Measurements from ENCODE around the gene PID1. TPM values are rescaled to one million over a fixed set of nuclear protein-coding genes. Genes with fewer than 3 reads are reported as not detected.

PID1 gene
- total RNA-seq, 1 donor from 2014 or later = 0.69 TPM

DNA sequence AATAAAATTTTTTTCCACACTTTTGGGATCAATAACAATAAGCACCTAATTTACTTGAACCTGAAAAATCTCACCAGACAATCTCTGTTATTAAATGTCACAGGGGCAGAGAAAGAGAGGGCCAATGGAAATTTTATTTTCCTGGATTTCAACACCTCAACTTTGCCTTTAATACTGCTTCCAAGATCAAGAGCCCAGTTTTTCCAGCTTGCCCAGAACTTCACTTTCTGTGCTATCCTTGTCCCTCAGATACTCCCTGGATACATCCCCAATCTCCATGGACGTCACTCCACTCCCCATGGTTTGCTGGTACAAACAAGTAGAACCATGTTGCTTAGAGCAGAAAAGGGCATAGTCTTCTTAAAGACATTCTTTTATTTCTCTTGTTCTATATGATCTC lies 29.3 kb upstream of the PID1 start:
- no peak for TF ChIP-seq CTCF (conservative IDR thresholded peaks at IDR 0.05; ENCODE audit: low read depth, low read length)
- no peak for DNase-seq (ENCODE audit: low read depth)

GRCh38 chr2:229297247-229297646 lies 26.2 kb upstream of the PID1 start:
- H3K4me3 ChIP-seq (ENCODE audit: low read depth, low read length) = no peak overlapping the region
- TF ChIP-seq CTCF (conservative IDR thresholded peaks at IDR 0.05; ENCODE audit: low read depth, low read length) = no peak
- DNase-seq (ENCODE audit: low read depth) = no peak

More for the DNA sequence above, 29.3 kb upstream of the PID1 start:
- H3K4me3 ChIP-seq (ENCODE audit: low read depth, low read length) = no peak overlapping the region

DNA sequence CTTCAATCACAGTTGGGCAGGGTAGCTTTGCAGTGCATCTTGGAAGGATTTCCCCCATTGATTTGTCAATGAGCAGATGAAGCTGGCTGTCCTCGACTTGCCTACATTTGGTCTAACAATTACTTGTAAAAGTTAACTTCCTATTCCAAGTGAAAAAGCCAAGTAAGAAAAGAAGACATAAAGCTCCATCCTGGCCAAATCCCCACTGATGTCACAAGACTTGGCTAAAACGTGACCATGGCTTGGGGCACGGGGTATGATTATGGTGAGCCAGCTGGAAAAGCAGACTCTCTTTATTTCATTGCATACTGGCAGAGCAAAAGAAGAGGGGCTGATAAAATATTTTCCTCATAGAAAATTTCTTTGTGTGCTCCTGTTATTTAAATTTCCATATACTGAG lies 25.4 kb upstream of the PID1 start:
- H3K4me3 ChIP-seq (ENCODE audit: low read depth, low read length) = no peak overlapping the region
- no peak for DNase-seq (ENCODE audit: low read depth)
- TF ChIP-seq CTCF (conservative IDR thresholded peaks at IDR 0.05; ENCODE audit: low read depth, low read length) = no peak

- no peak for TF ChIP-seq CTCF (conservative IDR thresholded peaks at IDR 0.05; ENCODE audit: low read depth, low read length)
- H3K4me3 ChIP-seq (ENCODE audit: low read depth, low read length) = no peak overlapping the region
- DNase-seq (ENCODE audit: low read depth) = no peak
Observed at GRCh38 chr2:229296016-229296415, 24.9 kb upstream of the PID1 start.

DNA sequence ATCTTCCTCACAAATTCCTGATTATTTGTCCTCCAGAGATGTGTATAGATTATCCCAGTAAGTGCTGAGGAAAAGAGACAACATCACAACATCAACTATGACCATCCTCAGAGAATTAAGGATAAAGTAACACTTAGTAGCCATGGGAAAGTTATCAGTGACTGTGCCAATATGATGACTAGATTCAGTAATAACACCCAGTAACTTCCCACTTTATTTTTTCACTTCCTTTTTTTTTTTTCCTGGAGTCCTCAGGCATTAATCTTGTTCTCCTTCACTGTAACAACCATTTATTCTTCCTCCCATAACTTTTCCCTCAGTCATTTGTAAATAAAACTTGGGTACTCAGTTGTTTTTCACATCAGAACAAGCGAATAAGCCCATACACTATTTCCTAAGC lies 16.7 kb upstream of the PID1 start:
- no peak for TF ChIP-seq CTCF (conservative IDR thresholded peaks at IDR 0.05; ENCODE audit: low read depth, low read length)
- no peak for DNase-seq (ENCODE audit: low read depth)
- H3K4me3 ChIP-seq (ENCODE audit: low read depth, low read length) = no peak overlapping the region

DNA sequence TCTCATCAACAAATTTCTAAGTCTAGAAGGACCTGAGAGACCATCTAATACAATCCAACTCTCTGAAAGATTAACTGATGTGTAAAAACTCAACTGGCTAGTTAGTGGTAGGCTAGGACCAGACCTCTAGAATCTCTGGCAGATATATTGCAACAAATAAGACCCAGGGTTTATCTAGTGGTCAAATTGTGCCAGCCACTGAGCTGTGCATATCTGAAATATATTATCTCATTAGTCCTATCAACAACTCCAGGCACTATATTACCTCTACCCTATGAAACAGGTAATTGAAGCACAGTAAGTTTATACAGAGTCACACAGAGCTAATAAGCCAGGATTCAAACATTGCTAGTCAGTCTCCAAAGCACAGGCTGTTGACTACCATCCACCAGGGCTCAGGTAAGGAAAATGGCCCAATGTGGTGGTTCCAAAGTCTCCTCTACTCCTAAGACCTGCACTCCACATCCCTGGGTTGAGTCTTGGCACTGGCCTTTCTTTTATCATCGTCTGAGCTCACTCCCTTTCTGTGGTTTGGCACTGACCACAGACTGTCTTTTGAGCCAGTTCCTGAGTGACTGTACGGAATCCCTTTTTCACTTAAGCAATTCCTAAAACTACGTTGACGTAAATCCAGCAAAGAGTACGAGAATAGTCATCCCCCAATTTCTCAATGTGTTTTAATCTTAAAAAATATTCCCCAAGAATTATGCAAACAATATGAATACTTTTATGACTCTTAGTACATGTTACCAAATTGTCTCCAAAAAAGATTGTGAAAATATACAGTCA lies 11.9 kb upstream of the PID1 start:
- H3K4me3 ChIP-seq (ENCODE audit: low read depth, low read length) = no peak overlapping the region
- TF ChIP-seq CTCF (conservative IDR thresholded peaks at IDR 0.05; ENCODE audit: low read depth, low read length) = no peak
- DNase-seq (ENCODE audit: low read depth) = no peak

- no peak overlapping the region for H3K4me3 ChIP-seq (ENCODE audit: low read depth, low read length)
- TF ChIP-seq CTCF (conservative IDR thresholded peaks at IDR 0.05; ENCODE audit: low read depth, low read length) = no peak
- DNase-seq (ENCODE audit: low read depth) = no peak
Observed at GRCh38 chr2:229279516-229279915, 8.4 kb upstream of the PID1 start.
